DMS53 (cell line): Measurements from ENCODE around the gene ENG.
"Not testable (repeated sequence)": the region's sequence is repeated elsewhere in the genome, so short reads cannot be mapped to it uniquely, and the experiment has no call there.

Experiments used
- DNase-seq: peaks from one replicate; lab custom pipeline; 2025; lab: John Stamatoyannopoulos, UW

The ENG gene

DNA sequence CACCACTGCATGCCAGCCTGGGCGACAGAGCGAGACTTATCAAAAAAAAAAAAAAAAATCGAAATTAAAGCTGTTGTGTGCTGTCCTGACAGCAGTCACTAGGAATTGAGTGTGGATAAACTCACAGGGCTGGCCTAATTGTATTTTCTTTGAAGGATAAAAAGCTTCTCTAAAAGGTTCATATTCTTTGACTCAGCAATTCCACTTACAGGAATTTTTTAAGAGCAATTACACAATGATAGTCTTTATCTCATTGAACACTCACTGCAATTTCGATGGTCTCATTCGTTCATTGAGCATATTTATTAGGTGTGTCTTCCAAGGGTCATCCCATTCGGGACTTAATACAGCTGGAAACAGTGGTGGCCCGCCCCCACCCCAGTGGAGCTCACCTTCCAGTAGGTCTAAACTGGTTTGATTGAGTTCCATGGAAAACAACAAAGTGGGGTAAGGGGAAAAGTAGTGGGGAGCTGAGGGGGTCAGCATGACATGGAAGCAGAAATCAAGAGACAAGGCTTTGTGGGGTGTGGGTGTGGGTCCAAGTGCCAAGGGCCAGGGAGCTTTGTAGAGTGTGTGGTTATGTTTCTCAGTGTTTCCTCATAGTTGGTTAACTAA lies 61.9 kb downstream of the ENG start:
- no peak for DNase-seq

DNA sequence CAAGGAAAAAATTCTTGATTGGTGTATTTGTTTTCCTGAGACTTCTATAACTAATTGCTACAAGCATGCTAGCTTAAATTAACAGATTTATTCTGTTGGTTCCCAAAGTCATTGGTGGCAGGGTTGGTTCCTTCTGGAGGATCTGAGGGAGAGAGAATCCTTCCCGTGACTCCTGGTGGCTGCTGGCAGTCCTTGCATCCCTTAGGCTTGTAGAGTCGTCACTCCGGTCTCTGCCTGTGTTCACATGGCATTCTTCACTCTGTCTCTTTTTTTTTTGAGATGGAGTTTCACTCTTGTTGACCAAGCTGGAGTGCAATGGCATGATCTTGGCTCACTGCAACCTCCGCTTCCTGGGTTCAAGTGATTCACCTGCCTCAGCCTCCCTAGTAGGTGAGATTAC lies 63.4 kb downstream of the ENG start:
- DNase-seq: peak; percentile 28

DNA sequence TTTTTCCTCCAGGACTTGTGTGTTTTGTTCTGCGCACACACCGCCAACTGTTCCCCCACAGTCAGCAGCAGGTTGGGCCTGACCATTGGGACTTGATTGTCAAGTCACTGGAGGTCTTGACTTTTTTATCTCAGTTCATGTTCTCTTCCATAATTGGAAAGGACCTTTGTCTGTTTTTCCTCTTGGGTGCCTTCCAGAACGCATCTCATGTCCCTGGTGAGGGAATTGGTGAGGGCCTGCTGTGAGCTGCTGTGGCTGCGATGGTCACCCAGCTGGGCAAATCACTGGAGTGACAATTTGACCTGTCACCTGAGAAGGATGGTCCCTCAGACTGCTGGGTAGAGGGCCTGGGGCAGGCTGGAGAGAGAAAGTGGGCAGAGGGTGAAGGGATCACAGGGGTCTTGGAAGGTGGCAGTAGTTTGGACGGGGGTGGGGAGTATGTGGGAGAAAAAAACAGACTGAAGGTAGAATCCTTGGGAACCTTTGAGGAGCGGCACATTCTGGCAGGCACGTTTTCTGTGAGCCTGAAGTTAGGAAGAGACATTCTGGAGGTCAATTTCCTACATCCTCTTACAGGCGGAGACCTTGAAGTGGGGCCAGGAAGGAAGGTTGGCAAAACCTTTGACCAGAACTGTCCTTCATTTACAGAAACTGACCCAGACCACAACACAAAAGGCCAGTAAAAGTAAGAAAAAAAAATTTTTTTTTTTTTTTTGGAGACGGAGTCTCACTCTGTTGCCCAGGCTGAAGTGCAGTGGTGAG lies 64.2 kb downstream of the ENG start:
- DNase-seq: no peak

DNA sequence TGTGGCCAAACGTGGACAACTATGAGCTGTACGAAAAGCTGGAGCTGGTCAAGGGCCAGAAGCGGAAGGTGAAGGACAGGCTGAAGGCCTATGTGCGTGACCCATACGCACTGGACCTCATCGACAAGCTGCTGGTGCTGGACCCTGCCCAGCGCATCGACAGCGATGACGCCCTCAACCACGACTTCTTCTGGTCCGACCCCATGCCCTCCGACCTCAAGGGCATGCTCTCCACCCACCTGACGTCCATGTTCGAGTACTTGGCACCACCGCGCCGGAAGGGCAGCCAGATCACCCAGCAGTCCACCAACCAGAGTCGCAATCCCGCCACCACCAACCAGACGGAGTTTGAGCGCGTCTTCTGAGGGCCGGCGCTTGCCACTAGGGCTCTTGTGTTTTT lies 65.3 kb downstream of the ENG start:
- no peak for DNase-seq

DNA sequence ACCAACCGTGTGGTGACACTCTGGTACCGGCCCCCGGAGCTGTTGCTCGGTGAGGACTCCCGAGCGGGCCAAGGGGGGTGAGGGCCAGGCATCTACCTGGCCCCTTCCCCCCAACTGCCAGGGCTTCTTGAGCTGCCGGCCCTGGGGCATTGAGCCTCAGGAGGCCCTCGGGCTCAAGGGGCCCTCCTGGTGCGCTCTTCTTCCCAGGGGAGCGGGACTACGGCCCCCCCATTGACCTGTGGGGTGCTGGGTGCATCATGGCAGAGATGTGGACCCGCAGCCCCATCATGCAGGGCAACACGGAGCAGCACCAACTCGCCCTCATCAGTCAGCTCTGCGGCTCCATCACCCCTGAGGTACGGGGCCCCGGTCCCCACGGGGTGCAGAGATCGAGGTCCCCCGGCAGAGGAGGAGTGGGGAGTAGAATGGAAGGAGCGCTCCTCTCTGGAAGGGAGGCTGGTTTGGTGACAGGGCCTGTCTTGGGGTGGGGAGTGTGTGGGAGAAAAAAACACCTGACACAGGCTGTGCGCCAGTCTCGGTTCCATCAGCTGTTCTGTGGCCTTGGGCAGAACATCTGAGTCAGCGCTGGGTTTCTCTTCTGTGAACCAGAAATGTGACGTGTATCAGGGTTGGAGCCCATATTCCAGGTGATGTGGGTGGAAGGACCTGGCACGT lies 66.0 kb downstream of the ENG start:
- DNase-seq: no peak

DNA sequence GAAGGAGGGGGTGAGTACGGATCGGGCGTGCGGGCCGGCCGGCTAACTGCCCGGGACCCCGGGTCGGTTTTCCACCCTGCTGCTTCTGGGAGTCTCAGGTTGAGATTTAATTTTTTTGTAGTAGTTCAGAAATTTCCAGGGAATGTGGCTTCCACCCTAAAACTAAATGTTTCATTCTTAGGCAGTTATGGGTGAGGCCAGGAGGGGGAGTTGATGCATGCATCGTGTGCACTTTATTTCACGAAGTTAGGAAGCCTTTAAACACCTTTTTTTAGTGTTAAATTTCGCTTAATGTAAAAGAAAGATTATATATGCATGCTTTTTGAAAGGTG lies 67.7 kb downstream of the ENG start:
- no peak for DNase-seq

DNA sequence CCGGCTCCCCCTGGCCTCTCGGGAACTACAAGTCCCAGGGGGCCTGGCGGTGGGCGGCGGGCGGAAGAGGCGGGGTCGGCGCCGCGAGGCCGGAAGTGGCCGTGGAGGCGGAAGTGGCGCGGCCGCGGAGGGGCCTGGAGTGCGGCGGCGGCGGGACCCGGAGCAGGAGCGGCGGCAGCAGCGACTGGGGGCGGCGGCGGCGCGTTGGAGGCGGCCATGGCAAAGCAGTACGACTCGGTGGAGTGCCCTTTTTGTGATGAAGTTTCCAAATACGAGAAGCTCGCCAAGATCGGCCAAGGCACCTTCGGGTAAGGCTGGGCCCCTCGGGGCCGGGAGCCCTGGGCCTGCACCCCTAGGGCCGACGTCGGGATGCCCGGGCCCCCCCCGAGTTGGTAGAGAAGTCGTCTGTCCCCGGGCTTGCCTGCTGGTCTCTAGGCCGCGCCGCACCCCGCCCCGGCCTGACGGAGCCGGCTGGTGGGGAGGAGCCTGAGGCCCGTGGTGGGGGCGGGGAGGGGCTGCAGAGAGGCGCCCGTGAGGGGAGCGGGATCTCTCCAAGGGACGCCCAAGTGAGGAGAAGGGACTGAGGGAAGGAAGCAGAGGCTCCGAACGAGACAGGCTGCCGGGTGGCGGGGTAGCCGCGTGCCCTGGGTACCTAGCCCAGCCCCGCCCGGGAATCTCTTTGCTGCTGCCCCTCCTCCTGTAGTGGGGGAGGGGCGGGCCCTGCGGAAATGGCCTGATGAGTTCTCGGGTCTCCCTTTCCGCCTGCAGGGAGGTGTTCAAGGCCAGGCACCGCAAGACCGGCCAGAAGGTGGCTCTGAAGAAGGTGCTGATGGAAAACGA lies 68.3 kb downstream of the ENG start, which contains the start of gene CDK9:
TSS of gene CDK9 (plus strand) at position 102 of the 840 bp plus-strand sequence. CDS start at position 217, 115 bp downstream.
- DNase-seq: peak; percentile 95

DNA sequence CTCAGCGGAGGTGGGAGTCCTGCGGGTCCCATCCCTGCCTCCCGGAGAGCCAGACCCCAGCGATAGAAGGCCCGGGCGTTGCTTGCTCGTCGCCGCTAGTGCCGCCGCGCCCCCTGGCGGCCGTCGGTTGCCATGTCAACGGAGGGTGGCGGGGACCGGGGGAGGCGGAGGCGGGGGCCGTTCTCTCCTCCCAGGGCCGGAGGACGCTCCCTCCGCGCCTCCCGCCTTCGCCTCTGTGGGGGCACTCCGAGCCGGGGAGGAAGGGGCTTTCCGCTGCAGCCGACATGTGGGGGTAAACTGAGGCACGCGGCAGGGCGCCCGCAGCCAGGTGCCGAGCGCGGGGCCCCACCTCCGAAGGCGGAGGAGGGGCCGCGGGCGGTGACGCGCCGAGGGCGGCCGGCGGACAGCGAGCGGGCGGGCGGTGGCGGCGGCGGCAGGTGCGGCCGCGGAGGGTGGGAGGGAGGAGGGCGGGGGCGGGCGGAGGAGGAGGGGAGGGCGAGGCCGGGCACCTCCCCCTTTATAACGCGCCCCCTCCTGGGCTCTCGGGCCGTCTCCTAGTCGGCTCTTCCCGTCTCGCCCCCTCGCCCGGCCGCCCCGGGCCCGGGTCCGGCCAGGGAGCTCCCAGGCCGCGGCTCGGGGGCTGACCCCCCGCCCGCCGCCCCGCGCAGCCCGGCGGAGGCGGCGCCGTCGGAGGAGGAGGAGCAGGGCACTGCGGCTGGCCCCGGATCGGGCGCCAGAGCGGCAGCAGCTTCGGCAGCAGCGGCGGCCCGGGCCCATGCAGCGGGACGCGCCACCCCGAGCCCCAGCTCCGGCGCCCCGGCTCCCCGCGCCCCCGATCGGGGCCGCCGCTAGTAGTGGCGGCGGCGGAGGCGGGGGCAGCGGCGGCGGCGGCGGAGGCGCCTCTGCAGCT lies 69.2 kb downstream of the ENG start:
- peak; percentile 92 for DNase-seq

DNA sequence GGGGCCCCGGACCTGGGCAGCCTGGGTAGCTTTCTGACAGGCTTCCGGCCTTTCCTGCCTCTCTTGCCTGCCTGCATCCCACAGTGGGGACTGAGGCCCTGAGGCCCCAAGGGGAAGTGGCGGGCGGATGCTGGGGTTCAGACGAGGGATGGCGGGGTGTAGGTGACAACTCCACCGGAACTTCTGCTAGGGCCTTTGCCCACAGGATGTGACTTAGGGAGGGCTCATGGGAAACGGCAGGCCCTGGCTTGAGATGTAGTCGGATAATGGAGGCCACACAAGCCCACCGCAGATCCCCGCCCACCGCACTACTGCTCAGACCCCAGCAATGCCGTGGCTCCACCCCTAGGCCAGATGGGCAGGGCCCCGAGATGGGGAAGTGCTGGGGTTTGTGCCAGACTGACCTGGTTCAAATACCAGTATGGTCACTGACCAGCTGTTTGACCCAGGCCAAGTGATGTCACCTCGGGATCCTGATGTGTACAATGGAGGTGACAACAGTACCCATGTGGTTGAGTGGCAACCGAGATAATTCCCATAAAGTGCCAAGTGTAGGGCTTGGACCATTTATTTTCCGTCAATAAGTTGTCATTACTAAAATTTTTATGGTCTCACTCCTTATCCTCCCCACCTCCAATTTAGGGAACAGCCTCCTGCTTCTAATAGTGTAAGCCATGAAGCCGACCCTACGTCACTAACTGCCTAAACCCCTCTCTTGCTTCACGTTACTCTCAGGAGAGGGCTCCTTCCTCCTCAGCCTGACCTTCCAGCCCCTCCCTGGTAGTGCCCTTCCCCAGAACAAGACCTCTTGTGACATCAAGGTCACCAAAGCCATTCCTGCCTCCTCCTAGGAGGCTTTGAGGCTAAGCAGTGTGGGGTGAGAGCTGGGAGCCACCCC lies 71.1 kb downstream of the ENG start:
- DNase-seq: no peak

DNA sequence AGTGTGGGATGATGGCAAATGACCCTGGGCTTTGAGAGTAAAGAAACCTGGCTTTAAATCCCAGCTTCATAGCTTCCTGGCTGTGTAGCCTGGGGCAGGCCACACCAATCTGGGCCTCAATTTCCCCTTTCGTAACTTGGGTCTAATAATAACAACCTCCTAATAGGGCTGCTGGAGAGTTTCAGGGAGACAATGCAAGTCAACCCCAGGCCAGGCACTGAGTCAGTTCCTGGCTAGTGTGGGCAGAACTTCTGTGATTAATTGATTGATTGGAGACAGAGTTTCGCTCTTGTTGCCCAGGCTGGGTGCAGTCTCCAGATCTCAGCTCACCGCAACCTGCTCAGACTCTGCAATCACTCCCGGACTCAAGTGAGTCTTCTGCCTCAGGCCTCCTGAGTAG lies 72.7 kb downstream of the ENG start:
- DNase-seq: no peak

DNA sequence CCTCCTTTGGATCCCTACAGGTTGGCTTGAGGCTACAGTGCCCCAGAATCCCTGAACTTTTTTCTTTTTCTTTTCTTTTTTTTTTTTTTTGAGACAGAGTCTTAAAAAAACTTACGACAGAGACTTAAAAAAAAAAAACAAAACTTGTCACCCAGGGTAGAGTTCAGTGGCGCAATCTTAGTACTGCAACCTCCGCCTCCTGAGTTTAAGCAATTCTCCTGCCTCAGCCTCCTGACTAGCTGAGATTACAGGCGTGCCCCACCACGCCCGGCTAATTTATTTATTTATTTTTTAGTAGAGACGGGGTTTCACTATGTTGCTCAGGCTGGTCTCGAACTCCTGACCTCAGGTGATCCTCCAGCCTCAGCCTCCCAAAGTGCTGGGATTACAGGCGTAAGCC lies 73.5 kb downstream of the ENG start:
- not testable (repeated sequence) for DNase-seq

DNA sequence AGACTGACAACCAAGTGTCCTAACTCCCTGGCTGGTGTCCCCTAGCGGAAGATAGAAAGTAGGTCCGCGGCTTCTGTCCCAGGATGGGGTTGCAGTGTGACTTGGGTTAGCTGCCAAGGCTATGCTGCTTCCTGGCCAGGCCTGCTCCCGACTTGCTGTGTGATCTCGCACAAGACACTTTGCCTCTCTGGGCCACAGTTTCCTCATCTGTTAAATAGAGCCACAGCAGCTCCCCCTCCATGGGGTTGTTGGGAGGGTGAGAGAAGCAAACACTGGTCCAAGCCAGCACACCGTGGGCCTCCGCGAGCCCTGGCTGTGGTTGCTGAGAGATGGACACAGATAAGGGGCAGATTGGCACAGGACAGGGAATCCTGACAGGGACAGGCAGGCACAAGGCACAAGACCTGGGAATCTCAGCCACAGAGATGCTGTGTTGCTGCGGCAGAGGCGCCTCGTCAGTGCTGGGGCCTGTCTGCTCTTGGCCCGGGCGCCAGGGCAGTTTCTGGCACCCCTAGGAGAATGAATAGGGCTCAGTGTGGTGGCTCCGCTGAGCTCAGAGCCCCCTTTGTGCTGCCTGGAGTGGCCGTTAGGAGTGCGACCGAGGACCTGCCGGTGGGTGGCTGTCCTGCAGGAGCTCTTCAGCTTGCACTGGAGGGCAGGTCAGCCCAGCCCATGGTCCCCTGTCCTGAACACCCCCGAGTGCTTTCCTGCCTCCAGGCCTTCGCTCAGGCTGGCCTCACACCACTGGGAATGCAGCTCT lies 74.2 kb downstream of the ENG start:
- no peak for DNase-seq

DNA sequence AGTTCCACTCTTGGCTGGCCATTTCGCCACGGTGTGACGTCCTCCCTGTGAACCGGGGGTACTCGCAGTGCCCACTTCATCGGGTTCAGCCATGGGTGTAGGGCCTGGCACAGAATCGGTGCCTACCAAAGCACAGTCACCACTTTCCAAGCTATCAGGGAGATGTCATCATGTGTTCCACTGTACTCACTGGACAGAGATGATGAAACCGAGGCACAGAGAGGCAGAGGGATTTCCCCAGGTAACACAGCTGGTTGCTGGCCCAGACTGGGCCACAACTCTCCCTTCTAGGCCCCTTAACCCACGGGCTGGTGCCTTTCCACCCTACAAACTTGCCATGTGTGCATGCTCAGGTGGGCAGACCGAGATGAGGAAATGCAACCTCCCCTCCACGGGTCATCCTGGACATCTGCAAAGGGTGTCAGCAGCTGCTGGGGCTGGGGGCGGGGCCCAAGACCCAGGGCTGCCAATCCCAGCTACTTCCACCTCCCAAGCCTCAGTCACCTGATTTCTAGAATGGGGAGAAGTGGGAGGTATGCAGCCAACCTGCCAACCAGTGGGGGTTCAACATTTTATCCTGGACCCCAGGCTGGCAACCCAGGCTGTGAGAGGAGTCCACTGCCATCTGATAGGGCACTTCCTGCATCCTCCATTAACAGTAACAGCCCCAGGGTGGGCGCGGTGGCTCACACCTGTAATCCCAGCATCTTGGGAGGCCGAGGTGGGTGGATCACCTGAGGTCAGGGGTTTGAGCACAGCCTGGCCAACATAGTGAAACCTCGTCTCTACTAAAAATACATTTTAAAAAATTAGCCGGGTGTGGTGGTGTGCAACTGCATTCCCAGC lies 75.1 kb downstream of the ENG start:
- DNase-seq: peak; percentile 47

DNA sequence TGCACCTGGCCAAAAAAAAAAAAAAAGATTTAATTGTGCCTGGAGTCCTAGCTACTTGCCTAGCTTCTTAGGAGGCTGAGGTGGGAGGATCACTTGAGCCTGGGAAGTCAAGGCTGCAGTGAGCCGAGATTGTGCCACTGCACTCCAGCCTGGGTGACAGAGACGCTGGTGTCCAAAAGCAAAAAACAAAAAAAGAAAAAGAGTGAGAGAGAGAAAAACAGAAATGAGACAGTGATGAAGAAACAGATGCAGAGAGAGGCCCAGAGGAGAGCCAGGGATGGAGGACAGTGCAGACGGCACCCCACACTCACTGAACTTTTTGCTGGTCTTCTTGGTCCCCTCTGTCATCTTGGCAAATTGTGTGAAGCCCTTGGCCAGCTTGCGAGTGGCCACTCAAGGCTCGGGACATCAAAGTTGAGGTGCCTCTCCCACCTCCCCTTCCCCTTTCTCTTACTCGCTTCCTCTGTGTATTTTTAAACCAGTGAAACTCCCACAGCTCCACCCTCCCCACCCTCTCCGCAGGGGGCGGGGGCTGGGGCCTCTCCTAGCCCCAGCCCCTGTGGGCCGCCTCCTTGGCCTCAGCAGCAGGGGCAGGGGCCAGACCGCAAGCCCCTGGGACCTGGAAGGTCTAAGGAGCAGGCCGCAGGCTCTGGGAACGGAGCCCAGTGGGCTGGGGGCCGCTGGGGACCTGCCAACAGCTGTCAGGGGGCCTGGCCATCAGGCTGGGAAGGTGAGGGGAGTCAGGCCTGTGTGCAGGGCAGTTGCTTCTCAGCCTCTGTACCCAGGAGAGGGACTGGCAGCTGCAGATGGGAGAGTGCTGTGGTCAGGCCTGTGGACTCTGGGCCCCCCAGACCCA lies 76.0 kb downstream of the ENG start, which contains the start of gene SH2D3C:
TSS of gene SH2D3C (minus strand) at position 387 of the 856 bp plus-strand sequence. CDS start at position 348, 39 bp downstream.
- no peak for DNase-seq

DNA sequence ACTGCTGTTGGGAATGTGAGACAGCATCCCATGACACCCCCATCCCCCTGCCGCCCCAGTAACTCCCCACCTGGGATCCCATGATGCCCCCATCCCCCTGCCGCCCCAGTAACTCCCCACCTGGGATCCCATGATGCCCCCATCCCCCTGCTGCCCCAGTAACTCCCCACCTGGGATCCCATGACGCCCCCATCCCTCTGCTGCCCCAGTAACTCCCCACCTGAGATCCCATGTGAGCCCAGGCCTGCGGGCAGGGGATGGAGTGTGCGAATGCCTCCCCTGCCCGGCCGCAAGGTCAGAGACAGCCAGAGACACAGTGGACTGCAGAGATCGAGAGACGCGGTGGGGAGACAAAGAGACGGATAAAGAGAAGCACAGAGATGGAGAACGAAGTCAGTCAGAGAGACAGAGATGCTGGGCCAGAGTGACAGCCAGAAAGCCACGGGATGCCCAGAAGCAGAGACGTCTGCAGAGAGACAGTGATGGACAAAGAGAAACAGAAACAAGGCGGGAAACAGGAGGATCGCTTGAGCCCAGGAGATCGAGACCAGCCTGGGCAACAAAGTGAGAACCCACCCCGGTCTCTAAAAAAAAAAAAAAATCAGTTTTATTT lies 77.0 kb downstream of the ENG start:
- no peak for DNase-seq

DNA sequence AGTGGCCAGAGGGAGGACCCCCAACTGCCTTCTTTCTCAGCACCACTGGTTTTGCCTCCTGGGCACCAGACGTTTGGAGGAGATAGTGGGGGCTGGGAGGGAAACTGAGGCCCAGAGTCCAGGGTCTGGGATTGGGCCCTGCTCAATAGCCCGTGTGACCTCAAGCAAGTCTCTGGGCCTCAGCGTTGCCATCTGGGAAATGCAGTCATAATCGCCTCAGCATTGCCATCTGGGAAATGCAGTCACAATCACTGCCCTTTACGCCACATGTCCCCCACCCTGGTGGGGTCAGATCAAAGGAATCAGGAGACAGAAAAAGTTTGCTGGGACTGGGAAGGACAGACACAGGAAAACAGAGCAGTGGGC lies 77.6 kb downstream of the ENG start:
- DNase-seq: no peak
